ENCODE results near the gene ORC5. TPM values are rescaled to one million over a fixed set of nuclear protein-coding genes. Genes with fewer than 3 reads are reported as not detected.
A peak's percentile ranks its signal among the peaks of the same experiment; 100 is the strongest.

ORC5 gene
- total RNA-seq, 1 donor from 2014 or later, result 26.4 TPM

- peak; percentile 81 for TF ChIP-seq CTCF (IDR thresholded peaks at IDR 0.05; ENCODE audit: unreplicated experiment)
- no peaks in the 10 kb centered on the region for H3K27me3 Mint-ChIP-seq
- H3K36me3 Mint-ChIP-seq (ENCODE audit: insufficient read depth), result peaks cover 7% of the 10 kb centered on the region
- no peaks in the 10 kb centered on the region for H3K9me3 Mint-ChIP-seq (ENCODE audit: low read depth)
- no peak for DNase-seq (ENCODE audit: low spot score, unreplicated experiment)
- H3K4me3 Mint-ChIP-seq (ENCODE audit: low read depth), result no peak overlapping the region
- H3K4me1 Mint-ChIP-seq (ENCODE audit: low read depth), result no peaks in the 10 kb centered on the region
- H3K27ac Mint-ChIP-seq, result no peak overlapping the region
Observed at GRCh38 chr7:104156842-104157277, 51.0 kb downstream of the ORC5 start.

GRCh38 chr7:104153287-104153686, 54.5 kb downstream of the ORC5 start:
- TF ChIP-seq CTCF (IDR thresholded peaks at IDR 0.05; ENCODE audit: unreplicated experiment), result no peak
- Mint-ChIP-seq H3K4me3 (ENCODE audit: low read depth) (no peak overlapping the region), H3K36me3 (ENCODE audit: insufficient read depth) (peaks cover 4% of the 10 kb centered on the region), H3K27ac (no peak overlapping the region), H3K4me1 (ENCODE audit: low read depth) (no peaks in the 10 kb centered on the region), H3K9me3 (ENCODE audit: low read depth) (no peaks in the 10 kb centered on the region), H3K27me3 (no peaks in the 10 kb centered on the region)
- DNase-seq (ENCODE audit: low spot score, unreplicated experiment), result no peak

GRCh38 chr7:104152468-104152867, 55.3 kb downstream of the ORC5 start:
- Mint-ChIP-seq H3K36me3 (ENCODE audit: insufficient read depth) (peaks cover 4% of the 10 kb centered on the region), H3K27me3 (no peaks in the 10 kb centered on the region), H3K4me1 (ENCODE audit: low read depth) (no peaks in the 10 kb centered on the region), H3K4me3 (ENCODE audit: low read depth) (no peak overlapping the region), H3K9me3 (ENCODE audit: low read depth) (no peaks in the 10 kb centered on the region), H3K27ac (no peak overlapping the region)
- TF ChIP-seq CTCF (IDR thresholded peaks at IDR 0.05; ENCODE audit: unreplicated experiment), result no peak
- no peak for DNase-seq (ENCODE audit: low spot score, unreplicated experiment)

- no peaks in the 10 kb centered on the region for H3K4me1 Mint-ChIP-seq (ENCODE audit: low read depth)
- H3K27ac Mint-ChIP-seq, result no peak overlapping the region
- DNase-seq (ENCODE audit: low spot score, unreplicated experiment), result no peak
- no peaks in the 10 kb centered on the region for H3K27me3 Mint-ChIP-seq
- H3K36me3 Mint-ChIP-seq (ENCODE audit: insufficient read depth), result peaks cover 12% of the 10 kb centered on the region
- peaks cover 3% of the 10 kb centered on the region for H3K9me3 Mint-ChIP-seq (ENCODE audit: low read depth)
- no peak overlapping the region for H3K4me3 Mint-ChIP-seq (ENCODE audit: low read depth)
- TF ChIP-seq CTCF (IDR thresholded peaks at IDR 0.05; ENCODE audit: unreplicated experiment), result no peak
Observed at GRCh38 chr7:104150470-104150869, 57.3 kb downstream of the ORC5 start.

- peaks cover 12% of the 10 kb centered on the region for H3K36me3 Mint-ChIP-seq (ENCODE audit: insufficient read depth)
- peaks cover 3% of the 10 kb centered on the region for H3K9me3 Mint-ChIP-seq (ENCODE audit: low read depth)
Observed at GRCh38 chr7:104149822-104150221, 58.0 kb downstream of the ORC5 start.

More at GRCh38 chr7:104149822-104150221, 58.0 kb downstream of the ORC5 start:
- no peaks in the 10 kb centered on the region for H3K4me1 Mint-ChIP-seq (ENCODE audit: low read depth)
- no peak for DNase-seq (ENCODE audit: low spot score, unreplicated experiment)
- no peaks in the 10 kb centered on the region for H3K27me3 Mint-ChIP-seq
- no peak overlapping the region for H3K27ac Mint-ChIP-seq
- TF ChIP-seq CTCF (IDR thresholded peaks at IDR 0.05; ENCODE audit: unreplicated experiment), result no peak
- H3K4me3 Mint-ChIP-seq (ENCODE audit: low read depth), result no peak overlapping the region
